GM18867 (cell line): ENCODE results near the gene GABRB1.

ENCODE experiments used
- ATAC-seq: cut with Tn5 transposase; IDR thresholded peaks from one replicate; pipeline ENCODE4 v1.9.1; 2021; ENCODE audit warnings: mild to moderate bottlenecking, moderate library complexity; ENCODE audit not compliant: unreplicated experiment

The GABRB1 gene

DNA sequence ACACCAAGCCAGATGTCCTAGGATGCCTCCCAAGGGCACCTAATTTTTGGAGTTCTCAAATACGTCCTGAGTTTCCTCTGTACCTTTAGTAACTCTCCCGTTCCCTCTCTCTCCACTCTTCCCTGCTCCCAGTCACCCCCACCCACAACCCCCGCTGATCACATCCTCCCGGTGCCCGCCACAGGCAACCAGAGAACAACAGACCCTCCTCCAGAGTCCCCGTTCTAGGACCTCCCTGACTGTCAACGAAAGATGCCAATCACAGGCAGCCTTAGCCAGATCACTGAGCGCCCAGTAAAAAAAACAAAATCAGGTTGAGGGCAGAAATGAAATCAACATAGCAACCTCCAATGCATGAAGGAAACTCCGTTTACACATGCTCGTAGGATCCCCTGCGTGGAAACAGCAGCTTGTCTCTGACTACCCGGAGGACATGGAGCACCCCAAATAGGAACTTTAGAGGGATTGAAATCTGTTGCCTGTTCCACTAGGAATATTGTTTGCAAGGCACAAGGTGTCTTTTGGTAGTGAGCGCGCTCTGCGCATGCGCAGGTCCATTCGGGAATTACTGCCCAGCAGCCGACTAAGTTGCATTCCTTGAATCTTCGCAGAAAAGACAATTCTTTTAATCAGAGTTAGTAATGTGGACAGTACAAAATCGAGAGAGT, at the start of gene GABRB1:
GABRB1 (plus strand) TSS at position 557 of the 668 bp plus-strand sequence.
- ATAC-seq: no peak

DNA sequence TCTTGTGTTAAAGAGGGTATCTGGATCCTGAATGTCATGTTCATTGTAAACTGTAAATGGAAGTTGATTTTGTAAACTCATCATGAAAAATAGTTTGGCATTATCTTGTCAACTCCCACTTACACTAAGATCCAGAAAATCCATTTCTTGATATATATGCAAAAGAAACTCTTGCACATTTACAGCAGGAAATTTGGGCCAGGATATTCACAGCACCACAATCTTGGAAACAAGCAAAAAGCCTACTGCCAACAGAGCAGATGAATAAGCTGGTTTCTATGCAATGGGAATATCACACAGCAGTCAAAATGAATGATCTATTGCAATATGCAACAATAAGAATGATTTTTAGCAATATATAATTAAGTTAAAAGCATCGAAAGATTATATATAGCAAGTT, 46.6 kb upstream of the GABRB1 start:
- no peak for ATAC-seq

DNA sequence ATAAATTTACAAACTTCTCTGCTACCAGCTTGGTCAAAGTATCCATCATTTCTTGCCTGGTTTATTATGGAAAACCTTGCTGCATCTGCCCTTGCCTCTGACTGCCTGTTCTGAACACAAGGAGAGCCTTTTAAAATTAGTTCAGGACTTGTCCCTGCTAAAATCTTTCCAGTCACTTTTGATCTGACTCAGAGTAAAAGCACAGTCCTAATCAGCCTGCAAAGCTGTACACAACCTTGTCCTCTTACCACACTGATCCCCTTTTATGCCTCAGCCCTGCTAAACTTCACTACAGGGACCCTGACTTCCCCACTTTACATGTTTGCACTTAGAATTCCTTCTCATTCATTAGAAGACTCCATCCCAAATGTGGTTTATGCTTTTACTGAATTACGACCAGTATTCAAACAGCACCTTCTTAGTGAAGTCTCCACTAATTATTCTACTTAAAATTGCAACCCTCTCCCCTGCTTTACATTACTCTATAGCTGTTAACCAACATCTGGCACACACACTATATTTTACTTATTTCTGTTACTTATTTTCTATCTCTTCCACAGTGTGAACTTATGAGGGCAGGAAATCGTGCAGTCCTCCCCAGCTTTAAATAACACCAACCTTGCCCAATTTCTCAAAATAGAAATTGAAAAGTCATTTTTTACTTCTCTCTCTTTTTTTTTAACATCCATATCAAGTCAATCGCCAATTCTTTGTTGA, 44.3 kb upstream of the GABRB1 start:
- ATAC-seq: peak; percentile 58

DNA sequence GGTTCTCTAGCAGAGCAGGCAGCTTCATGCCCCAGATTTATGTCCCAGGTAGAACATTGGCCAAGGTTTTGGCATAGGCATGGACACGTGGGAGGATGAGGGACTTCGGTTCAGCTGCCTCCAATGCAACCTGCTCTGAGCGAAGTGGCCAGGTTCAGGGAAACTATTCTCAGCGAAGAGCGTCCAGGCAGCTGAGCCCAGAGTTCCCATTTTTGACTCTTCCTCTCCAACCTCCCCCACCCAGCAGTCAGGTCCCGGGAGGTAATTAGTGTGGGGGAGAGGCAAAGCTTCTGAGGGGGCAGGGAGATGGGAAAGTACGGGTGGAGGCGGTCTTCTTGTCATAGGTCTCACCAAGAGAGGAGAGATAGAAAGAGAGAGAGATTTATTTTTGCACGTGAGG, 39.0 kb upstream of the GABRB1 start:
- ATAC-seq: no peak

DNA sequence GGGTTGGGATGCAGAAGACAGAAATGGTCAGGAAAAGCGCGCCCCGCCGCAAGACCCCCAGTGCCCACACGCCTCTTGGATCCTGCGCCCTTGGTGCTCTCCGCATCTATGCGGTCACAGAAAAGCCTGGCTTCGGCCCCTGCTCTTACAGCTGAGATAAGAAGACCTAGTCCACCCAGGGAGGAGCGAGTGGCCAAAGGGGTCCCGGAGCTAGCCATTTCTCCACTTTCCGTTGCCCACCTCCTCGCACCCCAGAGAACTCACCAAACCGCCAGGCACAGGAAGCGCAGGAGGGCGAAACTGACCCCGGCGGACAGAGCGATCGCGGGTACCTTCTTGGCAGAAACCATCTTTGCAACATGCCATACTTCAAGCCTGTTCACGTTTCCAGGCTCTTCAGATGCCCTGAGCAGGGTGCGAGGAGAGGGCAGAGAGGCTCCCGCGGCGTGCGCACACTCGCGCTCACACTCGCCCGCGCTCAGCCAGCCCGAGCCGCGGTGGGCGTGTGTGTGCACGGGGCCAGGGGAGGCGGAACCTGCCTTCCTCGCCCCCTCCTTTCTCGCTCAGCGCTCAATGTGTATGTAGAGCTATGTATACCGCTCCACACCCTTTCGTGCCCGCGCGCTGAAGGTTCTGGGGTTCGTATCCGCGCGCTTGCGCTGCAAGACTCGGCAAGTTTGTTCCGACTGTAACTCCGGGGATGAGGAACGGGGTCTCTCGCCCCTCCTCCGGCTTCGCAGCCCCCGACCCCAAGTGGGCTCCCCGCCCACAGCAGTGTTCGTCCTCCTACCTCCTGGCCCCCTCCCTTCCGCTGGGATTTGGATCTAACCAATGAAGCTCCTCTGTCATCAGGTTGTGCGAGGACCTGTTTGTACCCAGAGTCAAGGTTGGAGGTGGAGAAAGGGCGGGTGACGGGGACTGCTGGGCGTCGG, 38.0 kb upstream of the GABRB1 start, which contains the start of gene GABRA4:
GABRA4 (minus strand) TSS at position 507 of the 932 bp plus-strand sequence; CDS start at position 350, 157 bp downstream.
- ATAC-seq: no peak

DNA sequence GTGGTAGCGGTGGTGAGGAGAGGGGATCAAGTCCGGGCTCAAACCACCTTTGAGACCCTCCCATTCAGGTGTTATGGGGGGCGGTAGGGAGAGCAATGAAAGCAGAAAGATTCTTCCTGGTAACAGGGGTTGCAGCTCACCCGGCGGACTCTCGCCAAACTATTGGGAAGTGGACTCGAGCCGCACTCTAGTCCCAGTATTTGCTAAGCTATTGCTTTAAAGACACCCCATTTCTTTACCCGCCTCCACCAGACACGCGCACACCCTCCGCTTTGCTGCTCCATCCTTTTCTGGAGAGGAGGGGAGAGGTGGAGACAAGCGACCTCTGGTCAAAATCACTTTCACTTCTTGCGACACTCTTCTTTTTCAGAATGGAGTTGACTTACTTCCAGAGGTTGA, 37.4 kb upstream of the GABRB1 start:
- ATAC-seq: no peak

DNA sequence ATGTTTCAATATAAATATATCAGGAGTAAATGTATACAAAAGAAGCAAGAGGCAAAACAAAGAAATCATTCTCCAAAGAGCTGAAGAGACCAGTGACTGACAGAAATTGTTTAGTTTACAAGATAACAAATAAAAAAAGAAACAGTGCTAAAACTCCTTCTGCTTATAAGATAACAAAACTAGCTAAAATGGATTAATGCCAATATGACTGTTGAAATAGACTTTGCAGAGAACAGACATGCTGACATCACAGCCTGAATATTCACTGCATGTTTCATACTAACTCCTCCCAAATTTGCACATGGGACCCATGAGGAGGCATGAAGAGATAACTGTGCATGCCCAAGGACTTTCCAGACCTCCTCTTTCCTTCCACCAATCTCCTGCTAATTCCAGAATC, 31.8 kb upstream of the GABRB1 start:
- ATAC-seq: no peak

DNA sequence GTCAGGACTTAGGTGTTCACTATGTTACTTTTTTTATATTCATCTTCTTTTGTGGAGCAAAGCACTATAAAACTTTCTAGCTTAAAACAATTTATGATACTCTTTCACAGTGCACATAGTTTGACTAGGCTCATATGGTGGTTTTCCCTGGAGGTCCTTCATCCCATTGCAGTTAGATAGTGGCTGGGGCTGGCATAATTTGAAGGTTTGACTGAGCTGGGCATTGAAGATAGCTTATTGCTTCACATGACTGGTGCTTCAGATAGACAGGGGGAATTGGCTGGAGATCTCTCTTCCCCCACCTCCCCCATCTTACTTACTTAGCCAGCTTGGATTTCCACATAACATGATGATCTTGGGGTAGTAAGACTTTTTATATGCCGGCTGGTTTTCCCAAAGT, 31.0 kb upstream of the GABRB1 start:
- no peak for ATAC-seq

DNA sequence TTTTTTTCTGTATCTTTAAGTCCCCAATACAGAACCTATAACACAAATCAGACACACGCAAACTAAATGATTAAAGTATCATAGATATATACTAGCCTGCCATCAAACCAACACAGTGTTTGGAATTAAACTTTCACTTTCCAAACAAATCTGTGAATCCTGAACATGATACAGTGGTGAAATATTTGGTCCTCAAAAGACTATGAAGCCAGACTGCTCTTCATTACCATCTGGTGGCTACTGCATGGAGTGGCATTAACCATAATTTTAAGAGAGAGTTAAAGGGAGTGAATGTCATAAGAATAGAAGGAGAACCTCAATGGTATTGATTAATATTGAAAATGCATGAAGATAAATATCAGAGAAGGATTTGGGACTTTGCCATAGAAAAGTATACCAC, 28.8 kb upstream of the GABRB1 start:
- ATAC-seq: peak; percentile 86

DNA sequence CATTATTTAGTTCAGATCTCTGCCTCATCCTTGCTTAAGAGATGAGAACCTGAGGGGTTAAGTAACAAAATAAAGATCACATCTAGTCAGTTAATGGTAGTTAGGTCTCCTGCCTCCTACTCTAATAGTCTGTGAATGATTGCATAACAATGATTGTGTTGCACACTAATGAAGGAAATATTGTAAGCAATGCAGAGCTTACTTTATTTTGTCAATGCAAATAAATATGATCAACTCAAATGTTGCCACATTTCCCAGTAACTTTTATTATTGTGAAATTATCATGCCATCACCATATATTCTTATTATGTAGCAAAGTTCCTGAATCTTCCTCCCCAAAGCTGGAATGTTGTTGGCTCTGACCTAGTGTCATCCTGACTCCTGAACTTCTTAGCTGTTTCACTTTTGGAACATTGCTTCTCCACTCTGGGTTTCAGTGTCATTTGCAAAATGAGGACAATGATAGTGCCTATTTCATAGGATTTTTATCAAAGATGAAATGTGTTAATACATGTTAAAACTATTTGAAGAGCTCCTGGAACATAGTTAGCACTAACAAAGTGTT, 20.9 kb upstream of the GABRB1 start:
- ATAC-seq: no peak

DNA sequence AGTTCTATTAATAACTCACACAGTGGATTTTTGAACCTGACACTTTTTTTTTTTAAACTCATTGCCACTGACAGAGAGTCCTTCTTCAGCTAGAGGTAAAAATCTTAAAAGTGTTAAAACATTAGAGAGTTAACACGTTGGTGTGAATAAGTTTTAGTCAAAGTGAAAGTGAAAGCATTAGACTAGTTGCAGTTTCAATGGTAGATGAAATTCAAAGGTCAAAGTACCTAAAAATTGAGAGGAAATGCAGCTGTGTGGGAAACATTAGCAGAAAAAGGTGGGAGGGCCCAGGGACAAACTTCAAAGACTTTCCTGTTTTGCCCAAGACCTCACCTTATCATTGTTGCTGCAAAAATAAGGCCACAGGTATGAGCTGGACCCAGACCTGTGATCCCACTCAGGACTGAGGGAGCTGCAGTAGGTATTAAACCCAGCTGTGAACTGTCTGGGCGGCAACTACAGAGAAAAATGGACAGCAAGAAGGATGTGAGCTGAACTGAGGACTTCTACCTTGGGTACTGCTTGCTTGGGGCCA, 20.4 kb upstream of the GABRB1 start:
- peak; percentile 82 for ATAC-seq

DNA sequence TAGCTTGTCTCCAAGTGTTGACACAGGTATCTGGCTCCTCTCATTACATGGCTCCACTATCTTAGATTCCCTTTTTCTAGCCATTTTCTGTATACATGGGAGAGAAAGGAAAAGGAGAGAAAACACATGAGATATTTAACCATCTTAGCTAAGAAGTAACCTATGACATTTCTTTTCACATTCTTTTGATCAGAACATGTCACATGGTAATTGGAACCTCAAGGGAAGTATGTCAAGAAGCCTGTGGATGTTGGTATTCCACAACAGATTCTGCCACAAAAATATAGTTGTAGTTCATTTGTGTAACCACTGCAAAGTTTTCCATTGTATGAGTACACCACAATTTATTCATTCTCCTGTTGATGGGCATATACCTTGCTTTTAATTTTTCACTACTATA, 18.7 kb upstream of the GABRB1 start:
- ATAC-seq: no peak

DNA sequence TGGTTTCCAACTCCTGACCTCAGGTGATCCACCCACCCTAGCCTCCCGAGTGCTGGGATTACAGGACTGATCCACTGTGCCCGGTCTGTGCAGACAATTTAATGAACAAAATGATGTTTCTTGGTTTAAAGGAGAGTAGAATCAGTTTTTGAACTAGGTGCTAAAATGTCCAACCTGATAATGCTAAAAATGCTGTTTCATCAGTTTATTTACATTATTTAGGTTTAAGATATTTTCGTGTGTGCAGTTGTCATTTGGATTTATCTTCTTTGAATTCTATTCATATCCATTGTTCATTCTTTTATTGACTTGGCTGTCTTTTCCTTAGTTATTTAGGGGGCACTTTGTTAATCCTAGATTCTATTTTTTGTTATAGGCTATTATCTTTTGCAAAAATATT, 18.0 kb upstream of the GABRB1 start:
- ATAC-seq: no peak

DNA sequence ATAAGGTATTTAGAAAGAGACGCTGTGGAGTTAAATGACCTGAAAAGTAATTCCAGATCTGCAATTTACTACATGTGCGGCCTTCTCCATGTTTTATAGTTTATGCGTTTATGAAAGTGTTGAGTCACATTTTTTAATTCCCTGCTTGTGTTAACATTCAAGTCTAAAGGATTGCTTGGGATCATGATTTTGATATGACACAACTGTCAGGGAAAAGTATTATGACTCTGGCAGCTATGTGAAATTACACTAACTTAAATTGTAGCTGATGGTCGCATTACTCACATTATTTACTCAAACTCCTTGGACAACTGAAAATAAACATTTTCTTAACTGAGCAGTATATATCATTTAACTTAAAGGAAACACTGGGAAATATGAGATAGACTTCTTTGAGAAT, 14.3 kb upstream of the GABRB1 start:
- ATAC-seq: no peak

DNA sequence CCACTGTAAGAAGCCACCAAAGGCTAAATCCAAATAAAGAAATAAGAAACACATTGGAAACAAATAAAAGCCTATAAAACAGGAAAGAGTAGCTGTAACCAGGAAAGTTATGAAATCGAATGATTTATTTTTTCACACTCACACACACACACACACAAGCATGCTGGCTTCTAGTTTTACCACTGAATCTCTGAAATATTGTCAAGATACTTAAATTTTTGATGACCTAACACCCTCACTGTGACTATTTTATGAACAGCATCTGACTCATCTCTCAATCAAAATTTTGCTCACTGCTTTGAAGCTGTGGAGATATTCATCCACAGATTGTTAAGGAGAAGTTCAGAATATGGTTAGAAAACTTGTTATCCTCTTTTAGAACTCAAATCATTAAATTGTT, 13.9 kb upstream of the GABRB1 start:
- no peak for ATAC-seq

DNA sequence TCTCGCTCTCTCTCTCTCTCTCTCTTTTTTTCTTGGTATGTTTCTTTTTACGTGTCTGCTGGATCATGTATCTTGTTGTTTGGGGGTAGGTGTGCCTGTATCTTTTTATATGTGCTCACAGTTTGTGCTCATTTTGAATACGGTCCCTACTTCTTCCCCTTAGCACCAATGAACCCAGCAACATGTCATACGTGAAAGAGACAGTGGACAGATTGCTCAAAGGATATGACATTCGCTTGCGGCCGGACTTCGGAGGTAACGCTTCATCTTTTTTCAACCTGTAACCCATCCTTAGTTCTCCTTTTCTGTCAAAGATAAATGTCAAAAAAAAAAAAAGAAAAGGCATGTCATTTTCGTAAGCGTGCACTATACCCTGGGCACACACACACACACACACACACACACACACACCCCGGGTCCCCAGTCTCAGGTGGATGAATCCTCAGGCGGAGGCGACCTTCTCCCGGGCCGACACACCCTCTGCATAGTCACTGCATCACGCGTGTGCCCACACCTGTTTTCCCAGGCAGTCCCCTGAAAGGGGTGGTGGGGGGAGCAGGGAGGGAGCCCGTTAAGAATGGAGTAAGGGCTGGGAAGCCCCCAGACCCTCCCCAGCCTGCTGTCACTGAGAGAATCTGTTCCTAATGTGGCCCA, 511 bp downstream of the GABRB1 start:
- no peak for ATAC-seq

DNA sequence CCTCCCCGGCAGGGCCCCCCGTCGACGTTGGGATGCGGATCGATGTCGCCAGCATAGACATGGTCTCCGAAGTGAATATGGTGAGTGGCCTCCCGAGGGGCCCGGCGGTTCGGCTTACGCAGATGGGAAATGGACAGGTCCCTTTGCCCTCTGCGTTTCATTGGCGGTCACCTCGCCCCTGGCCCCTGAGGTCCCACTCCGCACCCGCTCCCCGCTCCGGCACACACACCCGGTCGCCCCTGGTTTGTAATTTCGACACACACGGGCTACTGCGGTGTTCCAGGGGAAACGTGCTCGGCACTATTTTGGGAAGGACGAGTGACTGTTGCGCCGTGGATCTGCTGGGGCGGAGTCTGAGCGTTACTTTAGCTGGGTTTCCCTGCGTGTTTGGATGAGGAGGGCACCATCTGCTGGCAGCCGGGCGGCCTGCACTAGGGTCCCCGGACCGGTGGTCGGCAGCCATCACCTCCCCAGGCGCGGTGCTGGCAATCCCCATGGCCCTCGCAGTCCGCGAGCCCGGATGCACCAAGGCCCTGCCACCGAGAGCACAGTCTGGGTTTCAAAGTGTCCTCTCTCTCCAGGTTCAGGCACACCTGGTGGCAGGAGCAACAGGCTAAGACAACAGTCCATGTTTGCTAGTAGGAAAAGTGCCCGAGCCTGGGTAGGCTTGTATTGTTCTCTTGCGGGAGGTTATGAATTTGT, 1.2 kb downstream of the GABRB1 start:
- peak; percentile 92 for ATAC-seq

DNA sequence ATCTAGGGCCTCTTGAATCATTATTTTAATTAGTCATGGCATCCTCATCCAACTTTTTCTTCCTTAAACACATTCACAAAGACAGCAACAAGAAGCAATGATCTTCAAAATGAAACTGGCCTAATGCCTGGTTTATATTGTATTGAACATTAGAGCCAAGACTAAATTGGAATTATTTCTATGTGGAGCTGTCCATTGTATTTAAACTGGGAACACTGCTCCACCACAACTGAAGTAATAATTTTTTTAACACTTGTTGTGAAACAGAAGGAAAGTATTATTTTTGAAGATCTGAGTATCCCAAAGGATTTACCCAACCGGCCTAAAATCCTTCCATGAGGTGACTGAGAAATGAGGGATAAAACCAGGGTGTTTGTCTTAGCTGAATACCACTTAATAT, 6.9 kb downstream of the GABRB1 start:
- ATAC-seq: no peak

DNA sequence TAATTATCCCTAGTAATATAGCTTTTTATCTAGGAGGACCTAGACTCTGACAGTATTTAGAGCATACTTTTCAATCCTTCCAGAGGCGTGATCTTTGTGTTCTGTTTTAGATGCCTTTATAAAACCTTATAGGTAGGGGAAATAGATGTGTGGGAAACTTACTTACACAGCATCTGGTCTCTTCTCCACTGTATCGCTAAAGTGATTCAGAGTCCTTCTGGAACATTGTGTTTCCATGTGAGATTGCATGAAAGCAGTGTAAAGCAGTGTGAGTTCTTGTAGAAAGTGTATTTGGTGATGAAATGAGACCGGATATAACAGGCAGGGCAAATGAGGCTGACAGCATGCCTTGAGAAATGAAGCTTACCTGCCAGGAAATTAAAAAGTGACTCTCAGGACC, 9.5 kb downstream of the GABRB1 start:
- ATAC-seq: no peak

DNA sequence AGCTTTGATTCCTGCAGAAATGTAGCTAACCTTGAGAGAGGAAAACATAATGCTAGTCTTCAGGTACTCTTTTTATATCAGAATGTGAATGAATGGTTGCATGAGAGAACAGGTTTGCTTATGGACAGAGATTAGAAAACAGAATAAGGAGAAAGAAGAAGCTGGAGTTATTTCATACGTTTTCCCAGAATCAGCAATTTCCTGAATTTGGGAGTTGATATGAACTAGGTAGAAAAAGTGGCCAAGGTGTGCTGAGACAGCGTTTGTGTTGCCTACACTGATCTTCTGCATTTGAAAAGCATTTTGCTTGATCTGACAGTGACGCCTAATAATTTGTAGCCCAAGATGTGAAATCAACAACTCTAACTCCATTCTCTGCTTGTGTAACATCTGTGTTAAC, 12.5 kb downstream of the GABRB1 start:
- no peak for ATAC-seq
